Immature natural killer cell (primary cell): ENCODE data around the gene CPNE9. TPM values are rescaled to one million over a fixed set of nuclear protein-coding genes. Genes with fewer than 3 reads are reported as not detected.

ENCODE experiments used
- DNase-seq, 3 donors: peaks; one replicate each; pipeline ENCODE4 v3.0.0; 2022; ENCODE audit warnings: mixed read lengths in 1 of 3
- H3K27ac Mint-ChIP-seq, 6 donors: one replicate each; pipeline ENCODE4 v1.8.0; 2020; ENCODE audit warnings: mixed read lengths in 6 of 6, mild to moderate bottlenecking in 5 of 6, inconsistent platforms in 4 of 6, moderate library complexity in 3 of 6
- H3K27me3 Mint-ChIP-seq, 3 donors: one replicate each; pipeline ENCODE4 v1.8.0; 2020 to 2021; ENCODE audit warnings: low read depth in 3 of 3, mild to moderate bottlenecking in 3 of 3, mixed read lengths in 3 of 3, moderate library complexity in 3 of 3, inconsistent platforms in 1 of 3
- H3K36me3 Mint-ChIP-seq, 3 donors: one replicate each; pipeline ENCODE4 v1.8.0; 2020; ENCODE audit warnings: mixed read lengths in 3 of 3, inconsistent platforms in 2 of 3, mild to moderate bottlenecking in 2 of 3
- H3K4me1 Mint-ChIP-seq, 2 donors: one replicate each; pipeline ENCODE4 v1.8.0; 2020; ENCODE audit warnings: inconsistent platforms in 2 of 2, mild to moderate bottlenecking in 2 of 2, mixed read lengths in 2 of 2, moderate library complexity in 1 of 2
- H3K4me3 Mint-ChIP-seq, 5 donors: one replicate each; pipeline ENCODE4 v1.8.0; 2020; ENCODE audit warnings: mild to moderate bottlenecking in 5 of 5, mixed read lengths in 5 of 5, inconsistent platforms in 3 of 5, moderate library complexity in 3 of 5
- H3K9me3 Mint-ChIP-seq, 6 donors: one replicate each; pipeline ENCODE4 v1.8.0; 2020; ENCODE audit warnings: mild to moderate bottlenecking in 6 of 6, mixed read lengths in 6 of 6, inconsistent platforms in 4 of 6, moderate library complexity in 3 of 6
- polyA plus RNA-seq, 3 donors: library from polyadenylated mRNA; unstranded; fragments of 300-500 nt; fragmentation: Illumina TruSeq; gene quantifications; one replicate each; pipeline ENCODE4 v1.2.3, GENCODE V29; 2021

CPNE9 gene
- polyA plus RNA-seq, 3 donors from 2014 or later, result 0.31 TPM; not detected in 2

- no peak for DNase-seq
- Mint-ChIP-seq H3K27ac (peak overlapping the region in 1 of 6 donors; percentile 39), H3K9me3 (no peaks in the 10 kb centered on the region), H3K4me1 (no peaks in the 10 kb centered on the region), H3K27me3 (peaks cover 0 to 6% (median 0%) of the 10 kb centered on the region in 3 donors), H3K36me3 (peaks cover 25 to 65% (median 31%) of the 10 kb centered on the region in 3 donors), H3K4me3 (no peak overlapping the region)
These were observed 24.1 kb upstream of the CPNE9 start for GRCh38 chr3:9679476-9680080.

GRCh38 chr3:9681011-9681722 is 22.5 kb upstream of the CPNE9 start:
- Mint-ChIP-seq H3K36me3 (peaks cover 32 to 70% (median 38%) of the 10 kb centered on the region in 3 donors), H3K27ac (peak overlapping the region in 1 of 6 donors; percentile 67), H3K27me3 (peaks cover 0 to 8% (median 0%) of the 10 kb centered on the region in 3 donors), H3K4me3 (no peak overlapping the region), H3K9me3 (no peaks in the 10 kb centered on the region), H3K4me1 (no peaks in the 10 kb centered on the region)
- DNase-seq, result no peak

GRCh38 chr3:9681723-9682081 is 21.9 kb upstream of the CPNE9 start:
- Mint-ChIP-seq H3K36me3 (peaks cover 34 to 71% (median 40%) of the 10 kb centered on the region in 3 donors), H3K4me1 (no peaks in the 10 kb centered on the region), H3K4me3 (no peak overlapping the region), H3K9me3 (no peaks in the 10 kb centered on the region), H3K27ac (peak overlapping the region in 1 of 6 donors; percentile 67), H3K27me3 (peaks cover 0 to 8% (median 0%) of the 10 kb centered on the region in 3 donors)
- no peak for DNase-seq

GRCh38 chr3:9682096-9682495 is 21.5 kb upstream of the CPNE9 start:
- H3K36me3 Mint-ChIP-seq, result peaks cover 31 to 72% (median 38%) of the 10 kb centered on the region in 3 donors
- H3K27ac Mint-ChIP-seq, result no peak overlapping the region

GRCh38 chr3:9683426-9683825 is 20.2 kb upstream of the CPNE9 start:
- H3K4me3 Mint-ChIP-seq, result no peak overlapping the region
- no peak overlapping the region for H3K27ac Mint-ChIP-seq
- peaks cover 28 to 67% (median 34%) of the 10 kb centered on the region in 3 donors for H3K36me3 Mint-ChIP-seq
- H3K27me3 Mint-ChIP-seq, result peaks cover 0 to 8% (median 4%) of the 10 kb centered on the region in 3 donors
- H3K9me3 Mint-ChIP-seq, result no peaks in the 10 kb centered on the region
- DNase-seq, result no peak
- no peaks in the 10 kb centered on the region for H3K4me1 Mint-ChIP-seq

More at GRCh38 chr3:9682096-9682495, 21.5 kb upstream of the CPNE9 start:
- no peaks in the 10 kb centered on the region for H3K9me3 Mint-ChIP-seq
- H3K27me3 Mint-ChIP-seq, result peaks cover 0 to 8% (median 1%) of the 10 kb centered on the region in 3 donors
- DNase-seq, result no peak
- no peaks in the 10 kb centered on the region for H3K4me1 Mint-ChIP-seq
- no peak overlapping the region for H3K4me3 Mint-ChIP-seq

GRCh38 chr3:9685216-9686049 is 18.2 kb upstream of the CPNE9 start:
- H3K9me3 Mint-ChIP-seq, result no peaks in the 10 kb centered on the region

GRCh38 chr3:9686050-9686550 is 17.5 kb upstream of the CPNE9 start:
- Mint-ChIP-seq H3K4me1 (no peaks in the 10 kb centered on the region), H3K36me3 (peaks cover 12 to 67% (median 18%) of the 10 kb centered on the region in 3 donors), H3K27ac (no peak overlapping the region), H3K27me3 (peaks cover 0 to 6% (median 4%) of the 10 kb centered on the region in 3 donors), H3K9me3 (no peaks in the 10 kb centered on the region), H3K4me3 (no peak overlapping the region)
- DNase-seq, result no peak

More at GRCh38 chr3:9685216-9686049, 18.2 kb upstream of the CPNE9 start:
- peak overlapping the region in 1 of 6 donors; percentile 45 for H3K27ac Mint-ChIP-seq
- peaks cover 17 to 67% (median 22%) of the 10 kb centered on the region in 3 donors for H3K36me3 Mint-ChIP-seq
- H3K27me3 Mint-ChIP-seq, result peaks cover 0 to 10% (median 4%) of the 10 kb centered on the region in 3 donors
- no peak overlapping the region for H3K4me3 Mint-ChIP-seq
- DNase-seq, result no peak
- no peaks in the 10 kb centered on the region for H3K4me1 Mint-ChIP-seq

GRCh38 chr3:9686703-9687102 is 16.9 kb upstream of the CPNE9 start:
- Mint-ChIP-seq H3K4me3 (no peak overlapping the region), H3K27me3 (peaks cover 0 to 4% (median 4%) of the 10 kb centered on the region in 3 donors), H3K4me1 (no peaks in the 10 kb centered on the region), H3K36me3 (peaks cover 14 to 63% (median 16%) of the 10 kb centered on the region in 3 donors), H3K9me3 (no peaks in the 10 kb centered on the region), H3K27ac (no peak overlapping the region)
- DNase-seq, result no peak

- Mint-ChIP-seq H3K27me3 (peaks cover 0 to 4% (median 4%) of the 10 kb centered on the region in 3 donors), H3K4me3 (no peak overlapping the region), H3K27ac (no peak overlapping the region), H3K4me1 (no peaks in the 10 kb centered on the region), H3K36me3 (peaks cover 11 to 66% (median 20%) of the 10 kb centered on the region in 3 donors), H3K9me3 (no peaks in the 10 kb centered on the region)
- DNase-seq, result no peak
These were observed 16.1 kb upstream of the CPNE9 start for GRCh38 chr3:9687514-9687913.

- Mint-ChIP-seq H3K4me1 (no peaks in the 10 kb centered on the region), H3K4me3 (no peak overlapping the region), H3K36me3 (peaks cover 18 to 67% (median 32%) of the 10 kb centered on the region in 3 donors), H3K27ac (no peak overlapping the region), H3K9me3 (no peaks in the 10 kb centered on the region), H3K27me3 (peaks cover 0 to 6% (median 4%) of the 10 kb centered on the region in 3 donors)
- no peak for DNase-seq
These were observed 14.7 kb upstream of the CPNE9 start for GRCh38 chr3:9688961-9689360.

- H3K4me3 Mint-ChIP-seq, result no peak overlapping the region
- no peak overlapping the region for H3K27ac Mint-ChIP-seq
- H3K4me1 Mint-ChIP-seq, result no peaks in the 10 kb centered on the region
- H3K27me3 Mint-ChIP-seq, result peaks cover 0 to 6% (median 4%) of the 10 kb centered on the region in 3 donors
- H3K36me3 Mint-ChIP-seq, result peaks cover 18 to 67% (median 38%) of the 10 kb centered on the region in 3 donors
- no peaks in the 10 kb centered on the region for H3K9me3 Mint-ChIP-seq
- DNase-seq, result no peak
These were observed 13.9 kb upstream of the CPNE9 start for GRCh38 chr3:9689757-9690156.

- Mint-ChIP-seq H3K4me1 (no peaks in the 10 kb centered on the region), H3K27ac (no peak overlapping the region), H3K4me3 (no peak overlapping the region), H3K36me3 (peaks cover 15 to 59% (median 35%) of the 10 kb centered on the region in 3 donors), H3K9me3 (no peaks in the 10 kb centered on the region), H3K27me3 (peaks cover 0 to 4% (median 4%) of the 10 kb centered on the region in 3 donors)
- peak in 1 of 3 donors; percentile 14 for DNase-seq
These were observed 12.9 kb upstream of the CPNE9 start for GRCh38 chr3:9690451-9691450.
